ENCODE measurements around the gene HMGXB4.

HMGXB4 gene

DNA sequence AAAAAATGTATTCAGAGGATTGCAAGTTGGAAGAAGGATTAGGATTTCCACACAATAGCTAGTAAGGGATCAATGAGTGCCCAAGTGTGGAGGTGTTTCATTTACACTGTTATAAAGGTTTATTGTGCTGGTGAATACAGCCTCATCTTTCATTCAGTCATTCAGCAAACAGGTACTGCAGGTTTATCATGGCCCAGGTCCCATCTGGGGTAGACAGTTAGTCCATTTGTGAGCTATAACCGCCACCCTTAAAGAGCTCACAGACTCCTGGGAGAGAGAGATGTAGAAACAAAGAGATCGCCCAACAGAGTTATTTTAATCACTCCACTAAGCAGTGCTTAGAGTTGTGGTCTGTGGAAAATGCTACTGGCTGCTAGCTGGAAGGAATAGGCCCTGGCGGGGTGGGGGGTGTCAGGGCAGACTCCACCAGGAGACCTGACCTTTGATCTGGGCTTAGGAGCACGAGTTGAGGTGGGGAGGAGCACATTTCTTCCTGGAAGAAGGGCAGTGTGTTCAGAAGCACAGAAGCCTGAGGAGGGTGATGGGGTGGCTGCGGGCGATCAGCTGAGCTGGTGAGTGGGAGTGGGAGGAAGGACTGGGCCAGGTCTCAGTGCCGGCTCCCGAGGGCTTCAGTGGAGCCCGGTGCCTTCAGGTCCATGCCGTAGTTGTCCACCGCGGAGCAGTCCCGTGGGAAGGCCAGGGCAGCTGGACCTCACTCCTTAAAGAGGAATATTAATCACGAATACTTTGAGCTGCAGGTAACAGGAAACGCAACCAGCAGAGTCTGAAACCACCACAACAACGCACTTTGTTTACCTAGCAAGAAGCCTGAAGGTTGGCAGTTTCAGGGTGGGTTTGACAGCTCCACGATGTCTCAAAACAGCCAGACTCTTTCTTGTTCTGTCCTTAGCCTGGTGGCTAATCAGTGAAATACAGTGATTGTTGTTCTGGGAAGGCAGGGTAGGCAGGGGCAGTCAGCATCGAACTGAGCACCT, 53.6 kb downstream of the HMGXB4 start:
- no peak overlapping the region for H3K27ac ChIP-seq
- TF ChIP-seq, protein P1, sequence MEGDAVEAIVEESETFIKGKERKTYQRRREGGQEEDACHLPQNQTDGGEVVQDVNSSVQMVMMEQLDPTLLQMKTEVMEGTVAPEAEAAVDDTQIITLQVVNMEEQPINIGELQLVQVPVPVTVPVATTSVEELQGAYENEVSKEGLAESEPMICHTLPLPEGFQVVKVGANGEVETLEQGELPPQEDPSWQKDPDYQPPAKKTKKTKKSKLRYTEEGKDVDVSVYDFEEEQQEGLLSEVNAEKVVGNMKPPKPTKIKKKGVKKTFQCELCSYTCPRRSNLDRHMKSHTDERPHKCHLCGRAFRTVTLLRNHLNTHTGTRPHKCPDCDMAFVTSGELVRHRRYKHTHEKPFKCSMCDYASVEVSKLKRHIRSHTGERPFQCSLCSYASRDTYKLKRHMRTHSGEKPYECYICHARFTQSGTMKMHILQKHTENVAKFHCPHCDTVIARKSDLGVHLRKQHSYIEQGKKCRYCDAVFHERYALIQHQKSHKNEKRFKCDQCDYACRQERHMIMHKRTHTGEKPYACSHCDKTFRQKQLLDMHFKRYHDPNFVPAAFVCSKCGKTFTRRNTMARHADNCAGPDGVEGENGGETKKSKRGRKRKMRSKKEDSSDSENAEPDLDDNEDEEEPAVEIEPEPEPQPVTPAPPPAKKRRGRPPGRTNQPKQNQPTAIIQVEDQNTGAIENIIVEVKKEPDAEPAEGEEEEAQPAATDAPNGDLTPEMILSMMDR (IDR thresholded peaks at IDR 0.05): no peak
- DNase-seq (ENCODE audit: low spot score): peak; percentile 59
- H3K4me3 ChIP-seq: no peak overlapping the region

DNA sequence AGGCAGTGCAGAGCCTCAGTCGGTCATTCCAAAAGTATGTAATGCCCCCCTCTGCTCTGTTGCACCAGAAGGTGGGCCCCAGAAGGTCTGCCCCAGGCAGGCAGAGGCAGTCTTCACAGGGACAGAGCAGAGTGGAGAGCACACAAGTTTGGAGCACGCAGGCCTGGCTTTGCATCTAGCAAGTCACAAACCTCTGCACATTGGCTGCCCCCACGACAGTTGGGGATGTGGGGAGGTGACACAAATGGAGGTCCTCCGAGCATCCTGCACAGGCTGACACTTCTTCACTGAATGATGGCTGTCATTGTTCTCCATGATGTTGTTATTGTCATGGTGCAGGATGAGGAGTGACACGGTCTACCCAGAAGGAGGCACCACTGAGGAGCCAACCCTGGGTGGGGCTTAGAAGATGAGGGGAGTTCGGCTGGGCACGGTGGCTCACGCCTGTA, 54.3 kb downstream of the HMGXB4 start:
- Histone ChIP-seq H3K27ac (no peak overlapping the region), H3K4me3 (no peak overlapping the region)
- TF ChIP-seq, protein P1 (IDR thresholded peaks at IDR 0.05): no peak
- DNase-seq (ENCODE audit: low spot score): peak; percentile 53

DNA sequence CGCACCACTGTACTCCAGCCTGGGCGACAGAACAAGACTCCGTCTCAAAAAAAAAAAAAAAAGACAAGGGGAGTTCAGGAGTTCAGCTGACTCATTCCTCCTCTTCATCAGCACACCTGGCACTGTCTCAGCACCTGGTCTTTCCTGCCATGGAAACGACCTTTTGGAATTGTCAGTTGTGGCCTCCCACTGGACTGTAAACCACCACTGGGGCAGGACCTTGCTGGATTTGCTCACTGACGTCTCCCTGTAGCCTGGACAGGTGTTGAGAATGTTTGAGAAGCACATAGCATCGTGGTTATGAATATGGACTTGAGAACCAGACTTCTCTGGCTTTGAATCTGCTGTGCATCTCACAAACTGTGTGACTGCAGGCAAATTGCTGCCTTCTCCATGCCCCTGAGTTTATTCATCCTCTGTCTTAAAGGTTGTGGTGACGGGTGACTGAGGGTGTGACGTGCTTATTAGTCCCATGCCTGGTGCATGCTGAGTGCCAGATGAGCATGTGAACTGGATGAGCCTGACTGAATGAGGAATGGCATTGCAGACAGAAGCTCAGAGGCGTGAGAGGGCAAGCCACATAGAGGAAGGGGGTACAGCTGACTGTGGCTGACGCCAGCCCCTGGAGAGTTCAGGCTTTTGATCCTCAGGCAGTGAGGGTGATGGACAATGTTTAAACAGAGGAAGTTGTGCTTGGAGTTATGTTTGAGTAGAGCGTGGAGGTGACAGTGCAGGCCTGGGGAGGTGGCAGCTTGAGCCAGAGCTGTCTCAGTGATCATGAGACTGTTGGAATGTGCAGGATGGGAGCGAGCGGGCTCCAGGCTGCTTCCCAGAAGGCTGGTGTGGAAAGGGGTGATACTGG, 55.1 kb downstream of the HMGXB4 start:
- DNase-seq (ENCODE audit: low spot score): peak; percentile 63
- peak overlapping the region; percentile 62 to 79 for H3K27ac ChIP-seq
- TF ChIP-seq, protein P1 (IDR thresholded peaks at IDR 0.05): no peak
- no peak overlapping the region for H3K4me3 ChIP-seq

DNA sequence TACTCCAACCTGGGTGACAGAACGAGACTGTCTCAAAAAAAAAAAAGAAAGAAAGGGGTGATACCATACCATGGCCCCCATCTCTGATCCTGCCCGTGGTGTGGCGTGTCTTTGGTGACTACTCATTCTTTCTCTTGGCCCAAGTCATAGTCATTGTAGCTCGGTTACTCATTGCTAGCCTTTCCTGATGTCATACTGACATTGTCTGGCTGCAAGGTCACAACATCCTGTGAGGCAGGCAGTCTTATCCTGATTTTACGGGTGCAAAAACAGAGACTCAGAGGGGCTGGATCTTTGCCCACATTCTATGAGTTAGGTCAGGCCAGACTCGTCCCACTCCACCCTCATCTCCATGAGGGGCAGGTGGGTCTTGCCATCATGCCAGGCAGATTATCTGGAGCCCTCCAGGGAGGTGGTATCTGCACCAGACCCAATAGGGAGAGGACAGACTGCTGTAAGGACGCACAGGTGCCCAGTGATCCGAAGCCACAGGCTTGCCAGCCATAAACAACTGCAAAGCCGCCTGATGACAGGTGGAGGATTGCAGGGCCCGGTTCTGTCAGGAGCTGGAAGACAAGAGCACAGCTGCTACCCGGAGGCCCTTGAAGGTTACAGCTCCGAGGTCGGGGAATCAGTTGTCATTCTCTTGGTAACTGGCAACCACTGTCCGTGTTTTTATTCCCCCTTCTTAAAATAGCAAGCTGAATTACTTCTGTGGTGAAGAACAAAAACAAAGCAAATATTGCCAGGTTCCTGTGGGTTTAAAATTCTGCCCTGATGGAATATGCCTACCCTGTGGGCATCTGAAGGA, 56.2 kb downstream of the HMGXB4 start:
- TF ChIP-seq, protein P1 (IDR thresholded peaks at IDR 0.05): no peak
- peak overlapping the region; percentile 62 to 79 for H3K27ac ChIP-seq
- H3K4me3 ChIP-seq: peak overlapping the region; percentile 10
- DNase-seq (ENCODE audit: low spot score): peak; percentile 73

DNA sequence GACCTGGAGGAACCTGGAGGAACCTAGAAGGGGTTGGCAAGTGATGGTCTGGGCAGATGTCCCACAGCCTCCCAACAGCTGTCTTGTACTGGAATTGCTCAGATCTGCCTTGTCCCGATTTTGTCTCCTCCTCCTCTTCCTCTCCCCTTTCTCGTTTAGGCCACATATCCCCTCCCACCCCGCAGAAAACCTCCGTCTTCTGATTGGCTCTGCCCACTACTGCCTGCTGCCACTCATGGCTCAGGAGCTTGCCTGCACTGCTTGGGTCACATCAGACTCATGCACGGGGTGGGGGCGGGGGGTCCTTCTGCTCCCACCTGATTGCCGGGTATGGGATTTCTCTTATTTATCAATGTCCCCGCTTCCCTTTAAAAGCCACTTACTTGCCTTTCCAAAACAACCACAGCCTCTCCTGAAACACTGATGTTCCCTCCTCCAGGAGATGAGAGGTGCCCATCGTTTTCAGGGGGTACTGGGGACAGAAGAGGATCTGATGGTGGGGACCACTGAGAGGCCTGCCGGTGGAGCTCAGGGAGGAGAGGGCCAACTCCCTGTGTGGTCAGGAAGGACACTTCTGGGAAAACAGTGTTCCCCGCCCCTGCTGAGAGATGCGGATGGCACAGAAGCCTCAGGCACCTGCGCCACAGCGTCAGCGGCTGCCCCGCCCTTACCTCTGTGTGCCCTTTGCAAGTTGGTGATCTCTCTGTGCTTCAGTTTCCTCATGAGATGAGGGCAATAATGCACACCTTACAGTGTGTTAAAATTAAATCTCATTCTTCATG, 57.1 kb downstream of the HMGXB4 start:
- TF ChIP-seq, protein P1 (IDR thresholded peaks at IDR 0.05): no peak
- DNase-seq (ENCODE audit: low spot score): peak; percentile 56
- H3K27ac ChIP-seq: peak overlapping the region; percentile 62 to 79
- no peak overlapping the region for H3K4me3 ChIP-seq
